Ascending aorta (tissue), 2 donors: ENCODE measurements around the gene FRMD4A. TPM values are rescaled to one million over a fixed set of nuclear protein-coding genes. Genes with fewer than 3 reads are reported as not detected.
A peak's percentile ranks its signal among the peaks of the same experiment; 100 is the strongest.
"Not testable (repeated sequence)": the region's sequence is repeated elsewhere in the genome, so short reads cannot be mapped to it uniquely, and the experiment has no call there.

Experiments used
- DNase-seq, 2 donors: peaks; one replicate each; pipeline ENCODE4 v3.0.0-alpha.2; 2019; ENCODE audit warnings: low spot score in 2 of 2
- H3K27ac ChIP-seq, 2 donors: fragments of 200-600 bp; sonication (generic); one replicate each; pipeline ENCODE4 v1.5.1; 2016 to 2017; ENCODE audit warnings: mild to moderate bottlenecking in 1 of 2
- H3K27me3 ChIP-seq: fragments of 200-600 bp; sonication (generic); one replicate; pipeline ENCODE4 v1.5.1; 2017
- H3K36me3 ChIP-seq, 2 donors: fragments of 200-600 bp; sonication (generic); one replicate each; pipeline ENCODE4 v1.5.1; 2016
- H3K4me1 ChIP-seq, 2 donors: fragments of 200-600 bp; sonication (generic); one replicate each; pipeline ENCODE4 v1.5.1; 2016 to 2017; ENCODE audit warnings: mild to moderate bottlenecking in 1 of 2
- H3K4me3 ChIP-seq, 2 donors: fragments of 200-600 bp; sonication (generic); one replicate each; pipeline ENCODE4 v1.5.1; 2016 to 2017; ENCODE audit warnings: mild to moderate bottlenecking in 1 of 2
- H3K9me3 ChIP-seq, 2 donors: fragments of 200-600 bp; sonication (generic); one replicate each; pipeline ENCODE4 v1.5.1; 2016
- CTCF ChIP-seq, 3 experiments: fragments of 200-600 bp in 2 of 3; fragments of 450-650 bp in 1 of 3; sonication (generic) in 2 of 3; IDR thresholded peaks; one replicate each; pipeline ENCODE4 v1.5.1; 2016 to 2019; ENCODE audit warnings: antibody characterized with exemption in 3 of 3, mild to moderate bottlenecking in 1 of 3, moderate library complexity in 1 of 3
- intact Hi-C: fragments of 100-400 bp; cut with DNase I; formaldehyde crosslinking; loops from one replicate; pipeline ENCODE4 v1.15.1; 2023
- total RNA-seq: library from RNA; depleted of rRNA; stranded (reverse); fragments of >200 nt; gene quantifications from one replicate; pipeline ENCODE4 v1.1.0, GENCODE V29; 2016

Gene FRMD4A
- total RNA-seq, 1 donor from 2014 or later, result 108 TPM

GRCh38 chr10:14068601-14069250 lies 262.0 kb downstream of the FRMD4A start:
- no peak for TF ChIP-seq CTCF (IDR thresholded peaks at IDR 0.05)
- Histone ChIP-seq H3K36me3 (no peaks in the 10 kb centered on the region), H3K4me3 (no peak overlapping the region), H3K27me3 (no peaks in the 10 kb centered on the region), H3K4me1 (peaks cover 0 to 3% of the 10 kb centered on the region in 2 donors), H3K27ac (no peak overlapping the region), H3K9me3 (no peaks in the 10 kb centered on the region)
- intact Hi-C loops, result no loop called here
- no peak for DNase-seq

GRCh38 chr10:14067638-14068037 lies 263.1 kb downstream of the FRMD4A start:
- intact Hi-C loops, H3K4me1 ChIP-seq, H3K9me3 ChIP-seq, DNase-seq, H3K27me3 ChIP-seq, H3K27ac ChIP-seq, H3K36me3 ChIP-seq, H3K4me3 ChIP-seq: not testable (repeated sequence)

- DNase-seq, result no peak
- H3K4me3 ChIP-seq, result no peak overlapping the region
- no peaks in the 10 kb centered on the region for H3K9me3 ChIP-seq
- H3K36me3 ChIP-seq, result no peaks in the 10 kb centered on the region
- H3K4me1 ChIP-seq, result peaks cover 0 to 3% of the 10 kb centered on the region in 2 donors
- intact Hi-C loops, result no loop called here
- no peaks in the 10 kb centered on the region for H3K27me3 ChIP-seq
- no peak for TF ChIP-seq CTCF (IDR thresholded peaks at IDR 0.05)
- H3K27ac ChIP-seq, result no peak overlapping the region
These were observed 264.6 kb downstream of the FRMD4A start for GRCh38 chr10:14066106-14066505.

- H3K36me3 ChIP-seq, result no peaks in the 10 kb centered on the region
- no peaks in the 10 kb centered on the region for H3K9me3 ChIP-seq
- intact Hi-C loops, result no loop called here
- H3K27ac ChIP-seq, result no peak overlapping the region
- no peak overlapping the region for H3K4me3 ChIP-seq
- H3K4me1 ChIP-seq, result peaks cover 0 to 3% of the 10 kb centered on the region in 2 donors
- no peaks in the 10 kb centered on the region for H3K27me3 ChIP-seq
- TF ChIP-seq CTCF (IDR thresholded peaks at IDR 0.05), result no peak
- DNase-seq, result peak in 1 of 2 donors; percentile 75
These were observed 267.0 kb downstream of the FRMD4A start for GRCh38 chr10:14063531-14064285.

GRCh38 chr10:14062528-14063260 lies 268.0 kb downstream of the FRMD4A start:
- H3K9me3 ChIP-seq, result no peaks in the 10 kb centered on the region
- H3K27ac ChIP-seq, result no peak overlapping the region
- no peaks in the 10 kb centered on the region for H3K27me3 ChIP-seq
- H3K4me1 ChIP-seq, result peaks cover 0 to 3% of the 10 kb centered on the region in 2 donors
- intact Hi-C loops, result no loop called here
- no peak overlapping the region for H3K4me3 ChIP-seq
- H3K36me3 ChIP-seq, result no peaks in the 10 kb centered on the region
- TF ChIP-seq CTCF (IDR thresholded peaks at IDR 0.05), result no peak
- DNase-seq, result no peak
